HG02759 (cell line): ENCODE measurements around the gene BCL2A1.
"Not testable (repeated sequence)": the region's sequence is repeated elsewhere in the genome, so short reads cannot be mapped to it uniquely, and the experiment has no call there.

Experiments
- ATAC-seq: cut with Tn5 transposase; IDR thresholded peaks from one replicate; pipeline ENCODE4 v1.9.1; 2021; ENCODE audit warnings: mild to moderate bottlenecking, moderate library complexity; ENCODE audit not compliant: unreplicated experiment

The BCL2A1 gene

DNA sequence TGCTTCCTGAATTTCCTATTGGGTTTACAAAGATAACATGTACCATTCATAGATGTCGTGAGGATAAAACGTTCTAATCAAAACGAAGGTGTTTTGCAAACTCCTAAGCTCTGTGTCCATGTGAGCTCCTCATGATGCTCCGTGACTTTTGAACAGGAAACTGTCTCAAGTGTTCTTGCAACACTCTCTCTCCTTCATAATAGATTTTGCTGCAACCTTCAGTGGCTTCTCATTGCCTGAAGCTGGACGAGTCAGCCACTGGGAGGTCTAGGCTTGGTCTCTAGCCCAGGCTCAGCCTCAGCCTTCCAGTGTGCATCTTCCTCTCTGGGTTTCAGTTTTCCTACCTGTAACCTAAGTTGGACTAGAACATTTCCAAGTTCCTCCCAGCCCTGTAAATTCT lies 18.7 kb upstream of the BCL2A1 start:
- ATAC-seq: no peak

- ATAC-seq: no peak
Observed at GRCh38 chr15:79989183-79989582, 18.2 kb upstream of the BCL2A1 start.

DNA sequence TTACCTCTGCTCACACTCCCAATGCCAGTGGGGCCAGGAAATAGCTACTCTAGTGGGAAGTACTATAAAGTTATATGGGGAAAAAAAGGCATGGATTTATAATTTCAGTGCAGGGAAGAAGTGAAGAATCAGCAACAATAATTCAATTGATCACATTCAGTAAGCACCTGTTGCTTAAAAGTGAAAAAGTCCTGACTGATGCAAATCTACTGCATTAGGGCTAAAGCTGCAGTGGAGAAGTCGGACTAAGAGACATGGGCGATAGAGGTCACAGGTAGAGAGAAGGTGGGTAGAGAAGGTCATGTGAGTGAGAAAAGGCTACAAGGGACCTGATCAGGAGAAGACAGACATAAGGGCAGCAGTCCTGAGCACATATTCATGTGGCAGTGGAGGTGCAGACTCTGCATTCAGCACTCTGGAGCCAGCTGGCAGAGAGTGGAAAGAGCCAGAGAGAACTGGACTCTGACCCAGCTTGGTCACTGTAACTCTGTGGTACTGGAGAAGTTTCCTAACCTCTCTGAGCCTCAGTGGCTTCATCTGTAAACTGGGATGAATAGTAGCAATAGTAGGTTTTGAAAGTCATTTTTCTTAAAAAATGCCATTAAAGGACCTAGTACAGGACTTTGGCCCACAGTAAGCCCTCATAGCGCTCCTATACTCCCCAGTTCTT lies 17.6 kb upstream of the BCL2A1 start:
- no peak for ATAC-seq

GRCh38 chr15:79987969-79988368 lies 17.0 kb upstream of the BCL2A1 start:
- ATAC-seq: no peak

DNA sequence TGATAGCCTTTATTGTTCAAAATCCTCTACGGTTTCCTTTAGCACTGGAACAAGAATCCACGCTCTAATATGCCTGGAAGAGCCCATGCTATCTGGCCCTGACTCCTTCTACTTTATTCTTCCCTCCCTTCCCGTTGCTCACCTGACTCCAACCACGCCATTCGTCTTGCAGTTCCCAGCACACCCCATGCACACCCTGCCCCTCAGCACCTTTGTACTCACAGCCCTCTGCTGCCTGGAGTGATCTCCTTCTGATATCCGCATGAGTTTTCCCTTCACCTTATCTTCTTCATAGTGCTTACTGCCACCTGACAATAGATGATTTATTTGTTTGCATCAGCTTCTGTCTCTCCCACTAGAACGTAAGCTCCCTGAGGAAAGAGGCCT lies 16.6 kb upstream of the BCL2A1 start:
- no peak for ATAC-seq

DNA sequence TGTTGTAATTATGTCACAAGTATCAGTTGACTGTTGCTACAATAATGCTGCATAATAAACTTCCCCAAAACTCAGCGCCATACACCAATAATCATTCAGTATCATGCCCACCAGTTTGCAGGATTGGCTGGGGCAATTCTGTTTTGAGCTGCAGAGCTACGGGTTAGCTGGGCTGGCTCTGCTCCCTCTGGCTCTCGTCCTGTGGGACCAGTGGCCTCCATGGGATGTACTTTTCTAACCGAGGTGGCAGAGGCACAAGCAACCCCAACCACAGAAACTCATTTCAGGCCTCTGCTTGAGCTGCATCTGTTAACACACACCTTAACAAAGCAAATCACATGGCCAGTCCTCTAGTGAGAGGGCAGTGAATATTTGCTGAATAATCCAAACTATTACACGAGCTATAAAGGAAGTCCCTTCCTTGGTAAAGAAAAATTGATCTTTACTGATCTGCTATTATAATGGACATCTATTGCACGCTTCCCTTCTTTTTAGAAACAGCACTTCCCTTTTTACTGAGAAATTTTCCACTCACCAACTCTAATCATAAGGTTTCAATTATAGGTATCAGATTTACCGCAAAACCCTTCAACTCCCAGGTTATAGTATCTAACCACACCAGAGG lies 10.9 kb upstream of the BCL2A1 start:
- peak; percentile 36 for ATAC-seq

- peak; percentile 68 for ATAC-seq
Observed at GRCh38 chr15:79978655-79979514, 7.9 kb upstream of the BCL2A1 start.

DNA sequence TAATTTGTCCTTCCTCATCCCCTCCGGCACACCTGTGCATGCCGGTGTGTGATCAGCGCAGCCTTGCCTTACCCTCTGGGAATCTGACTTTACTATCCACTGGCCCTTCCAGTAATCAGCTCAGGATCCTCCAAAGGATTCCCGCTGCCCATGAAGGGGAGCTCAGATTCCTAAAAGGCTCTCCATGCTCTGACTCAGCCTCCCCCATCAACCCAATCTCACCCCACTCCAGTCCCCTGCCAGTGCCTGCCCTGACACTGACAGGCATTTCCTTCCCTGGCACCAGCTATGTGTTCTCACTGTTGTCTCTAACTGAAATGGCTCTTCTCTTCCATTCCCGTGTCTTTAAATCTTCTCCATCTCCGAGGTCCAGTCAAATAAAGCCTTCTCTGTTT lies 7.3 kb upstream of the BCL2A1 start:
- ATAC-seq: no peak

DNA sequence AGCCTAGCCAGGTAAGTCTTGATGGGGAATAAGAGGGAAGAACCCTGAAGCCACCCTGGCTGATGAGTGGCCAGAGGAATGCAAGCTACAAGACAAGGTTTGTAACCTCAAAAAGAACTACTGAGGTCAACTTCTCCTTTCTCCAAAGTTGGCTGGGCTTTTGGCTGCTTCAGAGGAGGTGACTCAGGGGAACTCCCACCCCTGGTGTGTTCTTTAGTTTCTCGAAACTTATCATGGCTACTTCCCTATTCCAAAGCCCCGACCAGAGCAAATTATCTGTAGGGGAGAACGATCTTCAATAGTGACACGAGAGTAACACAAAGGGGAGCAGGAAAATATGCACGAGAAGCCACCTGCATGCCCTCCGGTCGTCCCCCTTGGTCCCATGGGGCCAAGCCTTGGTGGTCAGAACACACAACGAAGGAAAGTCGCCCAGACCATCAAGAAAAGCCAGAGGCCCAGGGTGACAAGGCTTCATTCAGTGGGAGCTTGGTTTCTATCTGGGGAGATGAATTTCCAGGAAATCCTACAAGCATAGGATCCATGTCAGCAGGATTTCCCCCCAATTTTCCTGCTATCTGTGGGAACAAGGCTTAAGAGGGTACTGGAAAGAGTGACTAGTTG lies 6.5 kb upstream of the BCL2A1 start:
- peak; percentile 42 for ATAC-seq

DNA sequence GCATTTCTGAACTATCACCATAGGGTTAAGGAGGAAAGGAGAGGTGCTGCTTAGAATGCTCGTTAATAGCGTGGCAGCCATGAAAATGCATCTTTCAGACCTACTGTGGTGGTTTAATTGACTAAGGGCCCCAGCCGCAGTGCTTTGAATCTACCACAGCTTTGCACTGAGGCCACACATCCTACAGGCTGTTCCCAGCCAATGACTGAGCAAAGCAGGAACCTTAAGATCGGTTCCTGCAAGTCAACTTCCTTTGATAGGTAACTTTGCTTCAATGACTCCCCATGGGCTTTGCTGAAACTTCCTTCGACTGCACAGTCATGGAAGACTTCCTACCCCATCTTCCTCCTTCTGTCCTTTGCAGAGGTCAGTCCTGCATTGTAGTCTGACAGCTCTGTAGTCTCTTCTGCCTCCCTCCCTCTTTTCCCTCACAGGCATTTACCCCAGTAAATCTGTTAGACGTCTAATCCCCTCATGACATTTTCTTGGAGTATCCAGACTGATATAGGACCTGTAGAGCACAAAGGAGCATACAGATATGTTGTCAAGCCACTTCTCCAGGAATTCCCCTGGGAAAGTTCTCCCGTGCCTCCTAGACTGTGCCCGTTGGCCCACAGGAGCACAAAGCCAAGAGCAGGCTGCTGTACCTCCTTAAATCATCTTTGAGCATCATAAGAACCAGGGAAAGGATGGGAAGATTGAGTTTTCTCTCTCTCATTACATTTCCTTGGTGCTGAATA lies 2.6 kb upstream of the BCL2A1 start:
- ATAC-seq: no peak

GRCh38 chr15:79972863-79973262 lies 1.9 kb upstream of the BCL2A1 start:
- no peak for ATAC-seq

DNA sequence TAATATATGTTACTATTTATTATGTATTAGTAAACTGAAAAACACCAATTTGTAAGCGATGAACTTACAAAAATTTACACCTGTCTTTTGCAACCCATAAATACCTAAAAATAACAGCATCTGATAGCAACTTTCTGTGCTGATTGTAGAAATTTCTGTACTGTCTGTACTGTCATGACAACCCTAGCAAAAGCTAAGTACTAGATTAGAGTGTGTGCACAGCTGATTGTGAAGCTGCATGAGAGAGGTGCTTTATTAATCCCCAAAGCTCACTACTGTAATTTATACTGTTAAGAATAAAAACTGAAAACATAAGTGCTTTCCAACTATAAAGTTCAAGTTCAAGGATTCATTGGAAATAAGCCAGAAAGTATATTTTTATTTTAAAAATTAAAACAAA lies 815 bp downstream of the BCL2A1 start:
- no peak for ATAC-seq

- ATAC-seq: no peak
Observed at GRCh38 chr15:79969146-79969545, 1.9 kb downstream of the BCL2A1 start.

DNA sequence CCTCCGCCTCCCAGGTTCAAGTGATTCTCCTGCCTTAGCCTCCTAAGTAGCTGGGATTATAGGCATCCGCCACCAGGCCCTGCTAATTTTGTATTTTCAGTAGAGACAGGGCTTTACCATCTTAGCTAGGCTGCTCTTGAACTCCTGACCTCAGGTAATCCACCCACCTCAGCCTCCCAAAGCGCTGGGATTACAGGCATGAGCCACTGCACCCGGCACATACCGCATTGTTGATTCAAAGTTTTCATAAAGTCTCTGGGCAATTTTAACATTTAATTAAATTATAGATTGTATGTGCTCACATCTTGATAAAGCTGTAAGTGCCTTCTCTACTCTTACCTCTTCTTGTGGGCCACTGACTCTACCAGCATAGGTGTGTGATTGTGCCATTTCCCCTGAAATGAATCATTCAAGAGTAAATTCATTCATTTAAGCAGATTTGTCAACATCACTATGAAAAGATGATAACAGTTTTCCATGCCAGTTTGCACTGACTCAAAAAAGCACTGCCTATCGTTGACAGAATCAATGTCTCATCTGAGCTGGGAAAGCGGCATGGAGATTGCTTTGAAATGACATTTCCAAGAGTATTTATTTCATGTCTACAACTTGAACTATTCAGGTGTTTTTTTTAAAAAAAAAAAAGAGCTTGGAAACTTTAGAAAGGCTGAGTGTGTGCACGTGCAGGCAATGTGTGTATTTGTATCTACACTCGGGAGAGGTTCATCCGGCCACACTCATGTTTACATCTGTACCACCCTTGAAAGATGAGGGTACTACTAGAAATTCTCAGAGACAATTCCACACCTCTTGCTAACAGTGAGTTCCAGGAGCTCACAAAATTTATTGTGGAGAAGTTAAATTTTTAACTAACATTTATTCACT lies 3.5 kb downstream of the BCL2A1 start:
- ATAC-seq: no peak

DNA sequence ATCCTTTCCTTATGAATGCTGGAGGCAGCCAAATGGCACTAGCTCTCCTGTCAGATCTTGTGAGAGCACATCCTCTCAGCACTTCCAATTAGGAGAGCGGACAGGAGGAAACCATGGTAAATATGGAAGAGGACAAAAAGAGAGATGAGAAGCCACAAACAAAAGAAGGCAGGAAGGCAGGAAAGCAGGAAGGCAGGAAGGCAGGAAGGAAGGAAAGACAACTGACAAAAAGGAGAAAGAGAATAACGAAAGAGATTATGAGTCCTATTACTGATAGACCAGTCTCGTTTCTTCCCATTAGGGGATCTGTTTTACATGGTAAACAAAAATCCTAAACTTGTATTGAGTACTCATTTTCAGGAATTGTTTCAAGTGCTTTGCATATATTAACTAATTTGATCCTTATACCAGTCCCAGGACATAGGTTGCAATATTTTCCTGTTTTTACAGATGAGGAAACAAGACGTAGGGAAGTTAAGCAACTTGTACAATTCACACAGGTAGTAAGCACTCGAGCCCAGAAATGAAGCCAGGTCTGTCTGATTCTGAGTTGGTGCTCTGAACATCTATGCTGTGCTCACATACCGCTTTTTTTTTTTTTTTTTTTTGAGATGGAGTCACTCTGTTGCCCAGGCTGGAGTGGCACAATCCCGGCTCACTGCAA lies 4.2 kb downstream of the BCL2A1 start:
- ATAC-seq: no peak

GRCh38 chr15:79965846-79966630 lies 5.0 kb downstream of the BCL2A1 start:
- ATAC-seq: no peak

DNA sequence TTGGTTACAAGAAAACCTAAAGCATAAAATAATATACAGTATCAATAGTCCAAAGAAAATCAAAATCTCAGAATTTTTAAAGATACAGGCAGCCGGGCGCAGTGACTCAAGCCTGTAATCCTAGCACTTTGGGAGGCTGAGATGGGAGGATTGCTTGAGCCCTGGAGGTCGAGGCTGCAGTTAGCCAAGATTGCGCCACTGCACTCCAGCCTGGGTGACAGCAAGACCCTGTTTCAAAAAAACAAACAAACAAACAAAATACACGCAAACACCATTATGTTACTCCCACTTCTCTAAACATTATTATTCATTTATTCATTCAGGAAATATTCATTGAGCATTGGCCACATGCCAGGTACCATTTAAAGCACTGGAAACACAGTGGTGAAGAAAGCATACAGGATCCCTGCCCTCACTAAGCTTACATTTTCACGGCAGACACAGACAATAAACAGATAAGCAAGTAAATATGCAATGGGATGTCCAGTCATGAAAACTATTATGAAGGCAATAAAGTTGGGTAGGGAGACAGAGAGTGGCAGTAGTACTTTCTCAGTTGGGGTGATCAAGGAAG lies 6.7 kb downstream of the BCL2A1 start:
- ATAC-seq: no peak

GRCh38 chr15:79962921-79963320 lies 8.1 kb downstream of the BCL2A1 start:
- ATAC-seq: not testable (repeated sequence)
